Fibroblast of skin of back (primary cell): Measurements from ENCODE around the gene VSIG10L.

Source experiments
- DNase-seq: peaks from one replicate; pipeline ENCODE4 v3.0.0-alpha.2; 2013

VSIG10L gene

GRCh38 chr19:51337861-51338562 lies 3.9 kb downstream of the VSIG10L start:
- no peak for DNase-seq

- DNase-seq = no peak
Measured at GRCh38 chr19:51337141-51337860, 4.6 kb downstream of the VSIG10L start.

- no peak for DNase-seq
Measured at GRCh38 chr19:51333836-51334460, 8.0 kb downstream of the VSIG10L start.

DNA sequence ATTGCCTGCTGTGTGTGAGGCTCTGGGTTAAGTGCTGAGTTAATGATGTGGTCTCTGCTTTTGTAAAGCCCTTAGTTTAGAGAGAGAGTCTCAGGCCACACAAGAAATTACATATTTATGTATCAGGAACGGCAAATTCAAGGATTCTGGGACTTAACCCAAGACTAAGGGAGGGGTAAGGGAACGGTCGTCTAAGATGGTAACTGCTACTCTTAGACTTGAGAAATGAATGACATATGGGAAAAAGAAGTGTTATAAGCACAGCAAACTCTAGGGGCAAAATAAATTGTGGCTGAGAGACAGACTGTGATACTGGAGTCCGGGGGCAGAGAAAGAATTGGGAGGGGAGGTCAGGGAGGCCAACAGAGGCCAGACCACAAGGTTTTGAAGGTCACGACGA lies 10.2 kb downstream of the VSIG10L start:
- DNase-seq = no peak

GRCh38 chr19:51331193-51331592 lies 10.7 kb downstream of the VSIG10L start:
- no peak for DNase-seq

- no peak for DNase-seq
Measured at GRCh38 chr19:51330366-51330765, 11.6 kb downstream of the VSIG10L start.

DNA sequence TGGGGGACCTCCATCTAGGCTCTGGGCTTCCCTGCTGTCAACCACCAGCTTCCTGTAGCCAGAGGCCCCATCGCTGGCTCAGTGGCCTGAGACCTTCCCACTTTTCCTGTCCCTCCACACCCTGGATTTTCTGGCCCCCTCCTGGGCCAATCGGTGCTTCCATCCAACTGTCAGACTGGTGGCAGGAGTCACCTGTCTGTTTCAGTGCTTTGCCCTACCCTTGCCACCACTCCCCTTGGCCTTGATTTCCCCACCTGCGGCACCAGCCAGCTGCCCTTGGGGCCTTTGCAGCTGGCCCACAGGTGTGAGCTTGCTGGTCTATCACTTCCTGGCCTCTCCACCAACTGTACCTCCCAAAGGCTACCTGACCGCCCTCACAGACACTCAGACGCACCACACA lies 12.5 kb downstream of the VSIG10L start:
- DNase-seq = no peak

DNA sequence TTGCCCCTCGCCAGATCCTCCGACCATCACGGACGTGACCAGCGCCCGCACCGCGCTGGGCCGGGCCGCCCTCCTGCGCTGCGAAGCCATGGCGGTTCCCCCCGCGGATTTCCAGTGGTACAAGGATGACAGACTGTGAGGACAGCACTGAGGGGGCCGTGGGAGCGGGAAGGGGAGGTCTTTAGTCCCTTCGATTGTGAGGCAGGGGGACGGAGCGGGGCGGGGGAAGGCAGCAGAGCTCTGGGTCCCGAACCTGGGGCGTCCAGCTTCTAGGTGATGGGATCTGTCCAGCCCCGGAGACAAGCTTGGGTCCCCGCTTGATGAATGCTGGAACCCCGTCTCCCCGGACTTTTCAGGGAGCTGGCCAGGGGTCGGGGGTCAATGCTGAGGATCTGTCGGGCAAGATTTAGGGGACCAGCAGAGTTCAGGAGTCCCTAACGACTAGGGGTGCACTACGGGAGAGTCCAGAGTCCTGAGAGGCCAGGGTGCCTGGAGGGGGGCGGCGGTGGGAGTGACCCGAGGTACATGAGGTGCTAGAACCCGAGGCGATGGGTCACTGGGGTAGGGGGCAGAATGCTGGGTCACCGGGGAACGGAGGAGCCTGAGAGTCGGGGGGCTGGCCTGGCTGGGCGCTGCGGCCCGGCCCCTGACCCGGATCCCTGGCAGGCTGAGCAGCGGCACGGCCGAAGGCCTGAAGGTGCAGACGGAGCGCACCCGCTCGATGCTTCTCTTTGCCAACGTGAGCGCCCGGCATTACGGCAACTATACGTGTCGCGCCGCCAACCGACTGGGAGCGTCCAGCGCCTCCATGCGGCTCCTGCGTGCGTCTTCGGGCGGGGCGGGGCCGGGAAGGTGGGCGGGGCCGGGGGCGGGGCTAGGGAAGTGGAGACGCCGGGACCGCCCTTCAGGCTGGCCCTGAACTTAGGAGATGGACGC lies 14.6 kb downstream of the VSIG10L start:
- peak; percentile 10 for DNase-seq

GRCh38 chr19:51326216-51327065 lies 15.5 kb downstream of the VSIG10L start:
- DNase-seq = no peak

- no peak for DNase-seq
Measured at GRCh38 chr19:51325161-51325976, 16.6 kb downstream of the VSIG10L start.

- no peak for DNase-seq
Measured at GRCh38 chr19:51324167-51324481, 17.8 kb downstream of the VSIG10L start.

GRCh38 chr19:51323481-51324166 lies 18.3 kb downstream of the VSIG10L start:
- DNase-seq = no peak

GRCh38 chr19:51321799-51322198 lies 20.1 kb downstream of the VSIG10L start:
- DNase-seq = no peak

DNA sequence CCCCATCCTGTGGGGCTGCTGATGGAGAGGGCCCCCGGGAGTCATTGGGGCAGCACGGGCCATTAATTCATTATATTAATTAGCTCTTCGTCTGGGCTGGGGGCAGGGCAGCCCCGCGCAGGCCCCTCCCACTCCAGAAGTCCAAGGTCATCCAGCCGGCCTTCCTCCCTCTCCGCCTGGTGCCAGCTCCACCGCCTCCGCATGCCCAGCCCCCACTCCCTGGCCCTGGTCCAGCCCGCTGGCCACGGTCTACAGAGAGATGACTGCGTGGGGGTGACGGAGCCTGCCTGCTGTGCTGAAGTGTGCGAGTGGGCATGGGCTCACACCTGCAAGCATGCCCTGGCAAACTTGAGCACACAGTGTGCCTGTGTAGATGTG lies 21.7 kb downstream of the VSIG10L start:
- no peak for DNase-seq

- no peak for DNase-seq
Measured at GRCh38 chr19:51319649-51320279, 22.2 kb downstream of the VSIG10L start.

DNA sequence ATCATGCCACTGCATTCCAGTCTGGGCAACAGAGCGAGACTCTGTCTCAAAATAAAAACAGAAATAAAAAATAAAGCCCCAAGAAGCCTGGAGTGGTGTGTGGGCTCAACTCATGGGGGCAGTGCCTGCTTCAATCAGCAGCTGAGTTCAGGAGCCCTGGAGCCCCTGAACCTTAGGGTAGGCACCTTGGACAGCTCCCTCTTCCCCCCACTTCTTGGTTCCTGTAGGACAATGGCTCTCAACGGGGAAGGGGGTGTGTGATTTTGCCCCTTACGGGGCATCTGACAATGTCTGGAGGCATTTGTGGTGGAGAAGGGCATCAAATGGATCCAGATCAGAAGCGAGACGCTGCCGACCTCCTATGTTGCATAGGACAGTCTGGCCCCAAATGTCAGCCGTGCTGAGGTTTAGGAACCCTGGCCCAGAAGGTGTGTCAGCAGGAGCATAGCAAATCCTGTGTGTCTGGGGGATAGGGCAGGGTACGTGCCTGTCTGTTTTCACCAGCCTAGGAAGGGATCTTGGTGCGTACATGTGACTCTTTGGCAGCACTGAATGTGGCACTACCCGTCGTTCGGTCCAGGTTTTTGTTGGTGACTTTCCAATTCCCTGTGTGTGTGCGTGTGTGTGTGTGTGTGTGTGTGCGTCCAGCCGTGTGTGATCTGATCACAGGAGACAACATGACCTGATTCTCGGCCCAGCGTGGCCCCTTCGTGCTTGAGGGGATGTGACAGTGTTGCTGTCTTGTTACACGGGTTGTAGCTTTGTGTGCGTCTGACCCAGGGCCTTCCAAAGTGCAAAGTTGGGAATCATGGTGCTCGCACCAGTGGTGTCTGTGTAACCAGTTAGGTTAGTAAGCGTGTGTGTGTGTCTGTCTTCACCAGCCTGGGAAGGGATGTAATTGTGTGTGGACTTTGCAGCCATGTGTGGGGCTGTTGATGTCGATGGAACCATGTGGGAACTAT lies 23.0 kb downstream of the VSIG10L start:
- no peak for DNase-seq

DNA sequence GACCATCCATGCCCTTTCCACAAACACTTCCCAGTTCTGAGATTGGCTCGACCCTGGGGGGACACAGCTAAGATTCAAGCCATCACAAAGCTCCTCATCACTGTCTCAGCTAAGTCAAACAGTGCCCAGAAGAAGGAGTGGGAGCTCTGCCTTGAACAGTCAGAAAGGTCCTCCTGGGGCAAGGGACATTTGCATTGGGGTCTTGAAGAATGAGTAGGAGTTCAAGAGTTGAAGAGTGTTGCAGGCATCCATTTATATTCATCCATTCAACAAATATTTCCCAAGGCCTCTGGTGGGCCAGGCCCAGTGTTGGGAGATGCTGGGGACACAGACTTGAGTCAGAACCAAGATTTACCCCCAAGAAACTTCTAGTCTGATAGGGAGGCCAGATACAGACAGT lies 24.0 kb downstream of the VSIG10L start:
- DNase-seq = no peak

GRCh38 chr19:51317376-51317775 lies 24.6 kb downstream of the VSIG10L start:
- no peak for DNase-seq

DNA sequence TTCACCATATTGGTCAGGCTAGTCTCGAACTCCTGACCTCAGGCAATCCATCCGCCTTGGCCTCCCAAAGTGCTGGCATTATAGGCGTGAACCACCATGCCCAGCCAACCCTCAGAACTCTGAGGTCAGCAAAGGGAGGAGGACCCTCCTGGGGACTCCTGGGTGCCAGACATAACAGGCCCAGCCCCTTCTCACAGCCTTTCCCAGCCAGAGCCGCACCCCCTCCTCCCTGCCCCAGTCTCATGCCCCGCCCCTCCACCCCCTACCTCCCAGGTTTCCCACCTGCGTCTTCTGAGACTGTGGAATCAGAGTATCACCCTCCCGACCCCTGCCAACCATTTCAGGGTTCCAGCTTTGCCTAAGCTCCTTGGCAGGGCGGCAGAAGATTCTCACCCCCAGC lies 25.3 kb downstream of the VSIG10L start:
- DNase-seq = no peak
